Glomerular visceral epithelial cell (primary cell): ENCODE data around the gene MYT1.

Experiments used
- DNase-seq: peaks from one replicate; pipeline ENCODE4 v3.0.0-alpha.2; 2016; ENCODE audit errors: extremely low spot score

The MYT1 gene

DNA sequence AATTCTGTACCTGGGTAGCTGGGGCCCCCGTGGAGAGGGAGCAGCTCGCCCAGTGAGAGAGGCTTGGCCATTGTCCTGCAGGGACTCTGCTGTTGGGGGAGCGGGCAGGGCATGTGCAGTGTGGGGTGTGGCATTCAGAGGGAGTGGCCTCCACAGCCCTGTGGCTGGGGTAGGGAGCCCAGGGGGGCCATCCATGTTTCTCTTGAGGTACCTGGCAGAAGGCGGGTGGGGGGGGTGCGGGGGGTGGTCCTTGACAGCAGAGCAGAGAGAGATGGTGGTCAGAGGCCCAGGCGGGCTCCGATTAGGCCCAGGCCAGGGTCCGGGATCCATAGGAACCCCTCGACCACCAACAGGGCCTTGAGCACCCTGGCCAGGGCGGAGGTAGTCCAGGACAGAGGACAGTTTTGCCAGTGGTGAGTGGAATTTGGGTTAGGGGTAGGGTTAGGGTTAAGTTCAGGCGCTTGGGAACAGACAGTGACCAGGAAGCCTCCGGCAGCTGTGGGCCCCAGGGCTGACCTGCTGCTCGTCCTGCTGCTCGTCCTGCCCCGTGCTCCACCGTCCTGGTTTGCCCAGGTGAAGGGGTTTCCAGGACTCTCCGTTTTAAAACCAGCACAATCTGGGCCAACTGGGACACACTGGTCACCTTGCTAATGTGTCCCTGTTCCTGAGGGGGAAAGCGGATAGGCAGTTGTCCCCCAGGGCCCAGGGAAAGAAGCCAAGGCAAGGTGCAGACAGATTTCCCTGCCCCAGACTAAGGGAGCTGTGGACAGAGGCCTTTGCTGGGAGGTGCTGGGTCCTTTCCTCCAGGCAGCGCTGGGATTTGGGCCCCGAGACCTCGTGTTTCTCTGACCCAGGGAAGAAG, 24.8 kb upstream of the MYT1 start:
- DNase-seq, result no peak

DNA sequence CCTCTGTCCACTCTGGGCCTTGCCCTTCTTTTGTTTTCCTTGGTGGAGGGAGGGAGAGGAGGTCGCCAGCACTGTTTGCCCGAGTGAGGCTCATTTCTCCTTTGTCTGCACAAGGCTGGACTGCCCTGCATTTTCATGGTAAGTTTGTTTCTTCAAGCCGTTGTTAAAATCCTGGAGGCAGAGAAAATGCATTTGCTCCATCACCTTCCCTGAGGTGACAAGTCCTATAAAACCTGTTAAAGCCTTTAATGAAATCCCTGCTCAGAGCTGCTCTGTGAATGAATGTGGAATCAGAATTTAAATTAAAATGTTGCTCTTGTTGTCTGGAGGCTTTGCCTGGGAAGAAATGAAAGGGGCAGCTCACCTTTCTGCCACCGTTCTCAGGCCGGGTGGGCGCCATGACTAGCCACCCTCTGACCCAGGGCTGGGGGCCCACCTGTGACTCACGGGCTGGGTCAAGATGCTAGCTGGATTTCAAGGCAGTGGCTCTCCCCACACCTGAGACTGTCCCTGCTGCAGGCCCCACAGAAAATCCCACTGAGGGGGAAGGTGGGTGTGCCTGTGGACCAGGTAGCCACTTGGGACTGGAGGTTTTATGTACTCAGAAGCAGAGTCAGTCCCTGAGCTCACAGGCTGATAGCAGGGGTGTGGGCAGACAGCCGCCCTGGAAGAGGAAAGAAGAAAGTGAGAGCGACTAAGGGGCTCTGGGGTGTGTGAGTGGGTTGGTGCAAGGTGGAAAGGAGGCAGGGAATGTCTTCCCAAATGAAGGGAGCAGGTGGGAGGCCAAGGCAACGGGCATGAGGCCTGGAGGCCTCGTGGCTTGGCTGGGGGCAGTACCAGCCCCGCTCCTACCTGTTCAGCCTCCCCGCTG, 24.0 kb upstream of the MYT1 start:
- DNase-seq, result no peak

DNA sequence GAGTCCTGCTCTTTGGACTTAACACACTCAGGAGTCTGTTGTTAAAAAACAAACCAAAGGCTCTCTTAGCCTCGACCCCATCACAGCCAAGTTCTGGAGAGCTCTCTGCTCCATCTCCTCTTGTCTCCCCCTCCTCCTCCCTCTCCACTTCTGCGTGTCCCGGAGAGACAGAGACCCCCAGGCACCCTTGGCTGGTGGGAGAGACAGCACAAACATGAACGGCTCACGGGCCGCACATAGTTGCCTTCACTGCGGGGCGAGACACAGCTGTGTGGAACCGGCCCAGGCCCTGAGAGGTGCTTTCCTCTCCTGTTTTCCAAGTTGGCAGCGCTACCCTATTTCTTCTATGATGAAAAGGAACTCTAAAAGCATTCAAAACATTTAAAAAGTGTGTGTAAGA, 23.3 kb upstream of the MYT1 start:
- DNase-seq, result no peak

DNA sequence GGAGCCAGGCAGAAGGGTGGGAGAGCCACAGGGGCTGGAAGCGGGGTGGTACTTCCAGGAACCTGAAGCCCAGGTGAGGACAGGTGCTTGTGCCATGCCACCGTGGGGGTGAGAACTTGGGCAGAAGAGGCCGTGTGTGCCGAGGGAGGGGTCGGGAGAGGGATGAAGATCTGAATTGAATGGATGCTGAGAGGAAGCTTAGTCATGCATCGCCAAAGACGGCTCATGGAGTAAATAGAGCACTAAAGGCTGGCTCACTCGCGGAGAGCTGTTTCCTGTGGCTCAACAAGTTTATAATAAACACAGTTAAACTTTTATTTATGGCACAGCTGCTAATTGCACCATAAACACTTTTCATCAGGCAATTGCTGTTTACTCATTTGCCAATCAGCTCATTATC, 21.7 kb upstream of the MYT1 start:
- DNase-seq, result no peak

- no peak for DNase-seq
Measured at GRCh38 chr20:64143018-64143801, 21.0 kb upstream of the MYT1 start.

DNA sequence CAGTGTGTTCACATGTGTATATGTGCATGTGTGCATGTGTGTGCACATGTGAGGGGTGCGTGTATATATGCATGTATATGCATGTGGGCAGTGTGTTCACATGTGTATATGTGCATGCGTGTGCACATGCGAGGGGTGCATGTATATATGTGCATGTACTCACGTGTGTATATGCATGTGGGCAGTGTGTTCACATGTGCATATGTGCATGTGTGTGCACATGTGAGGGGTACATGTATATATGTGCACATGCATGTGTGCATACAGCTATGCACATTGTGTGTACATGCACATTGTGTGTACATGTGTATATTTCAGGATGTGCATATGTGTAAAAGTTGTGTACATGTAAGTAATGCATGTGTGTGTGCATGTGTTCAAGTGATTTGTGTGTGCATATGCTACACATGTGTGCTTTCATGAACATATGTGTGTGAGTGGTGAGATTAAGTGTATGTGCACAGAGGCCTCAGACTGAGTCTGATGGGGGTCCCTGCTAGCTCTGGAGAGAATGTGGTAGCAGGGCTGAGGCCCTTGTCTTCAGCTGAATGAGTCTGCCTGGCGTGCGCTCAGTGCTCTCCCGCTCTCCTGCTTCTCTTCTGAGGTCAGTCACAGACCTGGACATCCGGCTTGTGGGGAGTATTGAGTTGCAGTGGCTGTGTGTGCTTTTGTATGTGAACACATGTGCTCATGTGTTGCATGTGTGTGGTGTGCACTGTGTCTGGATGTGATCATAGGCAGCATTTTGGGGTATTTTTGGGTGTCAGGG, 19.9 kb upstream of the MYT1 start:
- no peak for DNase-seq

GRCh38 chr20:64145458-64146300, 18.6 kb upstream of the MYT1 start:
- no peak for DNase-seq

- no peak for DNase-seq
Measured at GRCh38 chr20:64146301-64146935, 17.8 kb upstream of the MYT1 start.

GRCh38 chr20:64146936-64147477, 17.2 kb upstream of the MYT1 start:
- no peak for DNase-seq

DNA sequence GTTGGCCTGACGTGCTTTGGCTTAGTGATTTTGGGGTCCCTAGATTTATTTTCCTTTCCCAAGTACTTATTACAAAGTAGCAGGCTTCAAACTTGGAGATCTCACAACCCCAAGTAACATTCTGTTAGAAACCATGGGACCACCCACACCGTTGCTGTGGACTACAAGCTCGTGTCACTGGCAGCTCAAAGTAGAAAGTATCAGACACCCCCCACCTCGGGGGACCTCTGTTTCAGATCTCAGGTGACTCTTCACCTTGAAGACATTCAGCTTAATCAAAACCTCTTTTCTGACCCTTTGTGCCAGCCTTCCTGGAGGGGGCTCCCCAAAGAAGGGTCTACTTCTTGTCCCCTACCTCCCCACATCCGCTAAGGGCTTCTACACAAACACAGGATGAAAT, 15.7 kb upstream of the MYT1 start:
- DNase-seq, result no peak

- DNase-seq, result no peak
Measured at GRCh38 chr20:64149141-64149540, 15.1 kb upstream of the MYT1 start.

- no peak for DNase-seq
Measured at GRCh38 chr20:64149809-64150560, 14.3 kb upstream of the MYT1 start.

GRCh38 chr20:64150756-64151632, 13.3 kb upstream of the MYT1 start:
- no peak for DNase-seq

DNA sequence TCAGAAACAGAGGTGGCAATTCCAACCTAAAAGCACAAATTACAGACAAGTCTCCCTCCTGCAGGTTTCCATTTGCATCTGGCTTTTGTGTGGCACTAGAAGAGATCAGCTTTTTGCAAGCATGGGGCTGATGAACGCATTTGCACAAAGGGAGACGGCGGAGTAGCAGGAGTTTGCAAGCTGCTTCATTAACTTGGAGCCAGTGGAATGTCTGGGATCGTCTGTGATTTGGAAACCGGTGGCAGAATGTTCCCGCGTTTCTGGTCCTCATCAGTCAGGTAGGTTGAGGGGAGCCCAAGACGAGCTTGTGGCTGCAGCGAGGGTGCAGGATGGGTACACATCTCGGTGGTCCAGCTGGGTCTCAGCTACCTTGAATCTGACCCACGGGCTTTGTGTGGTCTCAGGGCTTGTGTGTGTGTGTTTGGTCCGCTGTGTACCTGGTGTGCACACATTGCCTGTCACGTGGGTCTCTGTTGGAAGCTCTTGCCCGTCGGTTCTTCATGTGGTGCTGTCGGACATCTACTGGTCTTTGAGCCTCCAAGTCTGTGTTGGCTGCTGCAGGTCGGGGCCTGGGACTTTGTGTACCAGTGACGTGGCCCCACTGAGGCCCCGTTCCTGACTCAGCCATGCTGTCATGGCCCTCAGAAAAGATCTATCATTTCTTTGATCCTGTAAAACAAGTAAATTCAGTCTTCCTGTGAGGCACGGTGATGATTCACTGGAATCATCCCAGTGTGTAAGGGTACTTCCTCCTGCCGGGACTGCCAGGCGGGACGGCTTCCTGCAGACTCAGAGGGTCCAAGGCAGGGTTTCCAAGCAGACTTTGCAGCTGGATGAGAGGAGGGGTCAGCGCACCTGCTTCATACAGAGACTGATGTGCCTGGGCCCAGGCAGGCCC, 12.4 kb upstream of the MYT1 start:
- DNase-seq, result peak; percentile 16

- DNase-seq, result no peak
Measured at GRCh38 chr20:64152906-64153305, 11.3 kb upstream of the MYT1 start.

DNA sequence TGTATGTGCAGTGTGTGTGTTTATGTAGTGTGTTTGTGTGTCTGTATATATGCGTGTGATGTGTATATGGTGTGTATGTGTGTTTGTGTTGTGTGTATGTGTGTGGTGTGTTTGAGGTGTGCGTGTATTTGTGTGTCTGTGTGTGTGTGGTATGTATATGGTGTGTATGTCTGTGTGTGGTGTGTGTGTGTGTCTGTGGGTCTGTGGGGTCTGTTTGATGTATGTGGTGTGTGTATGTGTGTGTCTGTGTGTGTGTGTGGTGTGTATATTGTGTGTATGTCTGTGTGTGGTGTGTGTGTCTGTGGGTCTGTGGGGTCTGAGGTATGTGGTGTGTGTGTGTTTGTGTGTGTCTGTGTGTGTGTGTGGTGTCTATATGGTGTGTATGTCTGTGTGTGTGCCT, 10.8 kb upstream of the MYT1 start:
- no peak for DNase-seq
